NCI-H2107 treated with DMSO at 0.1 percent for 48 hours (cell line): ENCODE data around the gene RCCD1.

Experiments used
- DNase-seq: peaks from one replicate; lab custom pipeline; 2025; ENCODE audit not compliant: unreplicated experiment; lab: John Stamatoyannopoulos, UW

The RCCD1 gene

GRCh38 chr15:91001209-91001608, 46.5 kb downstream of the RCCD1 start:
- no peak for DNase-seq

DNA sequence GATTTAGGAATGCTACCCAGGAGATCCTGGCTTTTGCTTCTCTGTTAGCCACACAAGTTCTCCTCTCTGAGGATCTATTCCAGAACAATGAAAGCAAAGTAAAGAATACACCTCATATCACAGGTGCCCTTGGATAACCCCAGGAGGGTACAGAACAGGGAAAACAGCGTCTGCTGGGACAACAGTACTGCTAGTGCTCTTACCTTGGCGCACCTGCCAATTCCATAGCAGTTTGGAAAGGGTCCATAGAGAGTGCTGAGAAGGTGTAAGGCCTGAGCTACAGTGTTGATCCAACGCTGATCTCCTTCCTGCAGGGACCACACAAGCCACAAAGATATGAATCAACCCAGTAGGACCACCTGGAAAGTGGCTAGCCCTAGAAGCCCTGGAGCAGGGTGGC, 52.6 kb downstream of the RCCD1 start:
- no peak for DNase-seq
